WTC11 (cell line): ENCODE data around the gene DOCK1. TPM values are rescaled to one million over a fixed set of nuclear protein-coding genes. Genes with fewer than 3 reads are reported as not detected.

Experiments
- ATAC-seq: fragments of 200-7000 bp; cut with Tn5 transposase; 2 replicates; pipeline ENCODE4 v1.10.0; 2021; ENCODE audit warnings: mild to moderate bottlenecking, moderate library complexity
- CTCF ChIA-PET: fragments of 300-600 bp; sonication (Branson Sonifier 250); formaldehyde crosslinking; loops from one replicate; lab custom pipeline; 2021; ENCODE audit warnings: antibody characterized with exemption; lab: Charles Lee
- POLR2A ChIA-PET: fragments of 350-600 bp; sonication (Branson Sonifier 250); formaldehyde crosslinking; loops from one replicate; lab custom pipeline; 2021; ENCODE audit warnings: antibody characterized with exemption; lab: Charles Lee
- DNase-seq: peaks from one replicate; pipeline ENCODE4 v3.0.0; 2021; ENCODE audit warnings: low spot score
- H3K27ac Mint-ChIP-seq: 2 replicates; pipeline ENCODE4 v1.8.0; 2021; ENCODE audit warnings: mixed read lengths
- H3K27me3 Mint-ChIP-seq: 2 replicates; pipeline ENCODE4 v1.8.0; 2021; ENCODE audit warnings: low read depth, mild to moderate bottlenecking, moderate library complexity, mixed read lengths
- H3K36me3 Mint-ChIP-seq: 2 replicates; pipeline ENCODE4 v1.8.0; 2021; ENCODE audit warnings: mixed read lengths
- H3K4me1 Mint-ChIP-seq: 2 replicates; pipeline ENCODE4 v1.8.0; 2022; ENCODE audit warnings: mixed read lengths
- H3K4me3 Mint-ChIP-seq: 2 replicates; pipeline ENCODE4 v1.8.0; 2021; ENCODE audit warnings: mild to moderate bottlenecking, moderate library complexity, mixed read lengths
- H3K9me3 Mint-ChIP-seq: 2 replicates; pipeline ENCODE4 v1.8.0; 2021; ENCODE audit warnings: mixed read lengths
- ATF1 ChIP-seq: sonication (generic); formaldehyde crosslinking; IDR thresholded peaks from 2 replicates; pipeline ENCODE4 v1.8.1; 2023; ENCODE audit warnings: mild to moderate bottlenecking, moderate library complexity, missing genetic modification reagents
- FOXK1 ChIP-seq: sonication (generic); formaldehyde crosslinking; IDR thresholded peaks from 2 replicates; pipeline ENCODE4 v1.8.0; 2022; ENCODE audit warnings: mild to moderate bottlenecking, moderate library complexity, missing genetic modification reagents
- FOXP1 ChIP-seq: sonication (generic); formaldehyde crosslinking; IDR thresholded peaks from 2 replicates; pipeline ENCODE4 v1.8.0; 2022; ENCODE audit warnings: missing genetic modification reagents, mild to moderate bottlenecking, moderate library complexity, borderline replicate concordance
- IRF1 ChIP-seq: sonication (generic); formaldehyde crosslinking; IDR thresholded peaks from 2 replicates; pipeline ENCODE4 v1.8.0; 2023; ENCODE audit warnings: missing genetic modification reagents
- IRF2 ChIP-seq: sonication (generic); formaldehyde crosslinking; IDR thresholded peaks from 2 replicates; pipeline ENCODE4 v1.8.0; 2022; ENCODE audit warnings: low read depth, missing genetic modification reagents, borderline replicate concordance
- NFATC4 ChIP-seq: fragments of 250-450 bp; sonication (Bioruptor Pico); IDR thresholded peaks from 2 replicates; pipeline ENCODE4 v1.9.0; 2021; ENCODE audit warnings: mild to moderate bottlenecking
- NFE2L1 ChIP-seq: sonication (generic); formaldehyde crosslinking; IDR thresholded peaks from 2 replicates; pipeline ENCODE4 v1.8.1; 2023; ENCODE audit warnings: missing genetic modification reagents
- PREB ChIP-seq: sonication (generic); formaldehyde crosslinking; IDR thresholded peaks from 2 replicates; pipeline ENCODE4 v1.8.1; 2022; ENCODE audit warnings: mild to moderate bottlenecking, missing genetic modification reagents, moderate library complexity, borderline replicate concordance
- RELA ChIP-seq: sonication (generic); formaldehyde crosslinking; IDR thresholded peaks from 2 replicates; pipeline ENCODE4 v1.8.1; 2022; ENCODE audit warnings: missing genetic modification reagents, mild to moderate bottlenecking, borderline replicate concordance
- SP1 ChIP-seq: sonication (generic); formaldehyde crosslinking; conservative IDR thresholded peaks from 2 replicates; pipeline ENCODE4 v1.8.1; 2022; ENCODE audit warnings: missing genetic modification reagents
- TCF7 ChIP-seq: sonication (generic); formaldehyde crosslinking; IDR thresholded peaks from 2 replicates; pipeline ENCODE4 v1.8.0; 2022; ENCODE audit warnings: mild to moderate bottlenecking, low read depth, missing genetic modification reagents, moderate library complexity
- TEAD4 ChIP-seq: sonication (generic); formaldehyde crosslinking; IDR thresholded peaks from 2 replicates; pipeline ENCODE4 v1.8.0; 2022; ENCODE audit warnings: mild to moderate bottlenecking, missing genetic modification reagents
- TP53 ChIP-seq: sonication (generic); formaldehyde crosslinking; IDR thresholded peaks from 2 replicates; pipeline ENCODE4 v1.8.1; 2023; ENCODE audit warnings: mild to moderate bottlenecking, missing genetic modification reagents
- USF1 ChIP-seq: sonication (generic); formaldehyde crosslinking; IDR thresholded peaks from 2 replicates; pipeline ENCODE4 v1.8.0; 2022; ENCODE audit warnings: mild to moderate bottlenecking, missing genetic modification reagents
- ZBTB21 ChIP-seq: sonication (generic); formaldehyde crosslinking; IDR thresholded peaks from 2 replicates; pipeline ENCODE4 v1.8.1; 2023; ENCODE audit warnings: mild to moderate bottlenecking, missing genetic modification reagents, borderline replicate concordance
- ZMAT4 ChIP-seq: fragments of 250-450 bp; sonication (Bioruptor Pico); IDR thresholded peaks from 2 replicates; pipeline ENCODE4 v1.9.0; 2021; ENCODE audit warnings: mild to moderate bottlenecking
- ZNF121 ChIP-seq: sonication (generic); formaldehyde crosslinking; IDR thresholded peaks from 2 replicates; pipeline ENCODE4 v1.8.0; 2023; ENCODE audit warnings: missing genetic modification reagents
- ZNF281 ChIP-seq: sonication (generic); formaldehyde crosslinking; IDR thresholded peaks from 2 replicates; pipeline ENCODE4 v1.8.0; 2023; ENCODE audit warnings: mild to moderate bottlenecking, missing genetic modification reagents
- ZSCAN18 ChIP-seq: fragments of 250-450 bp; sonication (Bioruptor Pico); IDR thresholded peaks from 2 replicates; pipeline ENCODE4 v2.1.2; 2022; ENCODE audit warnings: mild to moderate bottlenecking, moderate library complexity
- total RNA-seq: library from RNA; stranded (reverse); gene quantifications from 3 replicates; pipeline ENCODE4 v1.2.3, GENCODE V29; 2021
- TF ChIP-seq, protein P1 (sequence below): sonication (generic); formaldehyde crosslinking; IDR thresholded peaks from 2 replicates; pipeline ENCODE4 v1.8.0; 2022; ENCODE audit warnings: mild to moderate bottlenecking, missing genetic modification reagents
- TF ChIP-seq, protein P2 (sequence below): sonication (generic); formaldehyde crosslinking; conservative IDR thresholded peaks from 2 replicates; pipeline ENCODE4 v1.8.1; 2022; ENCODE audit warnings: mild to moderate bottlenecking, missing genetic modification reagents
- TF ChIP-seq, protein P3 (sequence below): sonication (generic); formaldehyde crosslinking; IDR thresholded peaks from 2 replicates; pipeline ENCODE4 v1.8.0; 2022; ENCODE audit warnings: mild to moderate bottlenecking, missing genetic modification reagents

DOCK1 gene
- total RNA-seq, 1 experiment from 2014 or later, result 52.1 TPM

DNA sequence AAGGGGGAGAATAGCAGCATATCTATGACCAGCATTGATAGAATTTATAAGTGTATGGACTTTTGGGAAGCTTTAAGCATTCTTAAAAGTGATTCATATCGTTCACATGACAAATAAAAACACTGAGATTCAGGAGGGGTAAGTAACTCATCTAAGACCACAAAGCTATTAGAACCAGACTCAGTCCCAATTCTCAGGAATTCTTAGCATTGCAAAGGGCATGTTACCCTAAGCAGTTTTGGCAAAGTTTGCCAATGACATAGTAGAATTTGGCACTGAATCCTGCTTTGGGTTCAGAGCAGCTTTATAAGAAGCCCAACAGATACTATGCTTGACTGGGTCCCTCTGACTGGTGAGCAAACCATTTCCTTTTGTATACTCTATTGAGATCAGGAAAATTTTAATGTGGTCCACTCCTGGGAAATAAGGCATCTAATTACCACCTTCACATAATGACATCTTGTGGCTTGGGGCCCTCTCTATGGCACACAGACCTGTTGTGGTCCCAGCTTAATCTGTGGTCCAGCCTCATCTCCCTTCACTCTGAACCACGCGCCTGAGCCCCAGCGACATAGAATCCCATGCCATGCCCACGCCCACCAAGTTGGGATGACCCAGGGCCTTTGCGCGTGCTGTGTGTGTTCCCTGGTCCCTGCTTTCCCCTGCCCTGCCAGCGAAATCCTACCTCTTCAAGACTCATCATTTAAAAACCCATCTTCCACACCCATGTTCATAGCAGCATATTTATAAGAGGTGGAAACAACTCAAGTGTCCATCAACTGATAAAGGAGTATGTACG is 37.5 kb upstream of the DOCK1 start:
- CTCF ChIA-PET, result interaction anchor here (1.0 kb wide), 1 partner anchor 11 kb away, joined by 3 read pairs; no protein-coding TSS in a partner anchor
- Mint-ChIP-seq H3K36me3 (no peaks in the 10 kb centered on the region), H3K27ac (no peak overlapping the region), H3K4me1 (peaks cover 8% of the 10 kb centered on the region), H3K4me3 (no peak overlapping the region), H3K9me3 (peaks cover 13% of the 10 kb centered on the region), H3K27me3 (no peaks in the 10 kb centered on the region; the same call in 1 of the 2 replicates)
- POLR2A ChIA-PET, result no interaction called here
- ATAC-seq (no peak), DNase-seq (no peak)
- TF ChIP-seq PREB (CRISPR knock-in tag) (no peak), IRF2 (CRISPR knock-in tag) (no peak), ZNF281 (CRISPR knock-in tag) (no peak), ZSCAN18 (CRISPR knock-in tag) (no peak), RELA (CRISPR knock-in tag) (no peak)
- TF ChIP-seq, protein P1, sequence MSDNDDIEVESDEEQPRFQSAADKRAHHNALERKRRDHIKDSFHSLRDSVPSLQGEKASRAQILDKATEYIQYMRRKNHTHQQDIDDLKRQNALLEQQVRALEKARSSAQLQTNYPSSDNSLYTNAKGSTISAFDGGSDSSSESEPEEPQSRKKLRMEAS (CRISPR knock-in tag), result no peak

DNA sequence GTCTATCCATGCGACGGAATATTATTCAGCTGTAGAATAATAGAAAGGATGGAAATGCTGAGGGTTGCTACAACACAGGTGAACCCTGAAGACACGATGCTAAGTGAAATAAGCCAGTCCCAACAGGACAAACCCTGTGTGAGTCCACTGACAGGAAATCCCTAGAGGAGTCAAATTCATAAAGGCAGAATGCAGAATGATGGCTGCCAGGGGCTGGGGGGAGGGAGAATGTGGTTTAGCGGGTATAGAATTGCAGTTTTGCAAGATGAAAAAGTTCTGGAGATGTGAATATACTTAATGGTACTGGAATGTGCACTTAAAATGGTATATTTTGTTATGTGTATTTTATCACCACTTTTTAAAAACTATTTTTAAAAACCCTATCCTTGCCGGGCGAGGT is 36.9 kb upstream of the DOCK1 start:
- Mint-ChIP-seq H3K9me3 (peaks cover 12% of the 10 kb centered on the region), H3K36me3 (no peaks in the 10 kb centered on the region), H3K4me3 (no peak overlapping the region), H3K4me1 (peaks cover 14% of the 10 kb centered on the region), H3K27ac (no peak overlapping the region), H3K27me3 (no peaks in the 10 kb centered on the region)
- ATAC-seq, result no peak
- POLR2A ChIA-PET, result no interaction called here
- CTCF ChIA-PET, result interaction anchor here (1.2 kb wide), 1 partner anchor 13 kb away, joined by 3 read pairs; no protein-coding TSS in a partner anchor
- TF ChIP-seq, protein P2, sequence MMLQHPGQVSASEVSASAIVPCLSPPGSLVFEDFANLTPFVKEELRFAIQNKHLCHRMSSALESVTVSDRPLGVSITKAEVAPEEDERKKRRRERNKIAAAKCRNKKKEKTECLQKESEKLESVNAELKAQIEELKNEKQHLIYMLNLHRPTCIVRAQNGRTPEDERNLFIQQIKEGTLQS (CRISPR knock-in tag), result no peak
- TF ChIP-seq ZMAT4, result no peak
- DNase-seq, result no peak

GRCh38 chr10:126872135-126872534 is 33.1 kb upstream of the DOCK1 start:
- Mint-ChIP-seq H3K27ac (no peak overlapping the region), H3K4me3 (no peak overlapping the region), H3K9me3 (peaks cover 12% of the 10 kb centered on the region), H3K36me3 (no peaks in the 10 kb centered on the region), H3K27me3 (no peaks in the 10 kb centered on the region), H3K4me1 (peaks cover 21% of the 10 kb centered on the region)
- DNase-seq, result no peak
- CTCF ChIA-PET, result no interaction called here
- POLR2A ChIA-PET, result no interaction called here
- ATAC-seq, result no peak
- TF ChIP-seq SP1 (no peak), ZNF121 (CRISPR knock-in tag) (no peak), TP53 (CRISPR knock-in tag) (no peak), TEAD4 (CRISPR knock-in tag) (no peak), NFE2L1 (CRISPR knock-in tag) (no peak), FOXK1 (CRISPR knock-in tag) (no peak), ZBTB21 (CRISPR knock-in tag) (no peak), ATF1 (CRISPR knock-in tag) (no peak), NFATC4 (no peak), USF1 (no peak), TCF7 (CRISPR knock-in tag) (no peak), FOXP1 (no peak), RELA (CRISPR knock-in tag) (no peak), IRF1 (CRISPR knock-in tag) (no peak)
- TF ChIP-seq, protein P3, sequence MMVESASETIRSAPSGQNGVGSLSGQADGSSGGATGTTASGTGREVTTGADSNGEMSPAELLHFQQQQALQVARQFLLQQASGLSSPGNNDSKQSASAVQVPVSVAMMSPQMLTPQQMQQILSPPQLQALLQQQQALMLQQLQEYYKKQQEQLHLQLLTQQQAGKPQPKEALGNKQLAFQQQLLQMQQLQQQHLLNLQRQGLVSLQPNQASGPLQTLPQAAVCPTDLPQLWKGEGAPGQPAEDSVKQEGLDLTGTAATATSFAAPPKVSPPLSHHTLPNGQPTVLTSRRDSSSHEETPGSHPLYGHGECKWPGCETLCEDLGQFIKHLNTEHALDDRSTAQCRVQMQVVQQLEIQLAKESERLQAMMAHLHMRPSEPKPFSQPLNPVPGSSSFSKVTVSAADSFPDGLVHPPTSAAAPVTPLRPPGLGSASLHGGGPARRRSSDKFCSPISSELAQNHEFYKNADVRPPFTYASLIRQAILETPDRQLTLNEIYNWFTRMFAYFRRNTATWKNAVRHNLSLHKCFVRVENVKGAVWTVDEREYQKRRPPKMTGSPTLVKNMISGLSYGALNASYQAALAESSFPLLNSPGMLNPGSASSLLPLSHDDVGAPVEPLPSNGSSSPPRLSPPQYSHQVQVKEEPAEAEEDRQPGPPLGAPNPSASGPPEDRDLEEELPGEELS (CRISPR knock-in tag), result no peak
